HUES48 (cell line): ENCODE measurements around the gene NR2F6.
A peak's percentile ranks its signal among the peaks of the same experiment; 100 is the strongest.

Source experiments
- H3K27ac ChIP-seq: one replicate; pipeline ENCODE4 v1.7.0; 2013; ENCODE audit warnings: low read depth, low read length, inconsistent platforms
- H3K27me3 ChIP-seq: 2 replicates; pipeline ENCODE4 v1.6.1; 2013; ENCODE audit warnings: mild to moderate bottlenecking, low read length; ENCODE audit not compliant: control insufficient read depth, insufficient read depth
- H3K36me3 ChIP-seq: 2 replicates; pipeline ENCODE4 v1.6.1; 2013; ENCODE audit warnings: low read length; ENCODE audit not compliant: control insufficient read depth, insufficient read depth
- H3K4me1 ChIP-seq: 2 replicates; pipeline ENCODE4 v1.6.1; 2013; ENCODE audit warnings: mild to moderate bottlenecking, low read length; ENCODE audit not compliant: control insufficient read depth, insufficient read depth
- H3K4me3 ChIP-seq: 2 replicates; pipeline ENCODE4 v1.5.1; 2013; ENCODE audit warnings: mild to moderate bottlenecking, low read depth, low read length
- H3K9ac ChIP-seq: 2 replicates; pipeline ENCODE4 v1.6.1; 2013; ENCODE audit warnings: mild to moderate bottlenecking, low read depth, low read length, moderate library complexity
- H3K9me3 ChIP-seq: 2 replicates; pipeline ENCODE4 v1.6.1; 2013; ENCODE audit warnings: low read length; ENCODE audit not compliant: control insufficient read depth, insufficient read depth

The NR2F6 gene

DNA sequence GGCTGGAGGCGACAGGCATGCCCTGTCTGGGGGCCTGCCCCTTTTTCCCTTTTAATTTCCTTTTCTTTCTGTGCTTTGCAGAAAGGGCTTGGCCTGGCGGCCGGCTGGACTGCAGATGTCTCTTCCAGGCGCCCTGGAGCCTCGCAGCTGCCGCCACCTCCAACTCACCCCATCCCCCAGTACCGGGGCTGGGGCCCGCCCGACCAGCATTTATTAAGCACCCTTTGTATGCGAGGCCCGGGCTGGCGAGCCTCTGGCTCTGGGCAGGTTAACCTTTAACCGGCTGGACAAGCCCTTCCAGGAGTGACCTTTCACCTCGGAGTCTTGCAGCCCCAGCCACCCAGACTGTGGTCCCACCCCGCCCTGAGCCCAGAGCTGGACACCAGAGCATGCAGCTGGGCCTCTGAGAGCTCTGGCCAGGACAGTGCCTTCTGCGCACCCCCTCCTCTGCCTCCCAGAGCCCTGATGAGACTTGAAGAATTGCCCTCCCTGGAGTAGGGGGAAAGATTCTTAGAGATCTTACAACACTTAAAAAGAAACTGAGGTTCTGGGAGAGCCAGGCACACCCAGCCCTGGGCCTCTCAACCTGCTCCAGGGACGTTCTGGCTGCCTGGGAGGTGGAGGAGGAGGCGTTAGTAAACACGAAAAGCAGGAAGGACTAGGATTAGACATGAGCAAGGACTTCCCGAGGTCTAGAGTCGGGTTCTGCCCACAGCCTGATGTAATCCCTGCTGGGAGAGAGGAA is 1.1 kb upstream of the NR2F6 start:
- Histone ChIP-seq H3K27me3 (no peaks in the 10 kb centered on the region), H3K4me1 (peaks cover 27% of the 10 kb centered on the region), H3K9ac (0 out of 2 replicates have a peak overlapping the region, but pooled peaks have one; percentile 75), H3K4me3 (peak overlapping the region; percentile 71), H3K36me3 (0 out of 2 replicates have a peak, but pooled peaks cover 3% of the 10 kb centered on the region), H3K9me3 (no peaks in the 10 kb centered on the region), H3K27ac (peak overlapping the region; percentile 96)

GRCh38 chr19:17244618-17245534 is 843 bp downstream of the NR2F6 start:
- Histone ChIP-seq H3K4me1 (peaks cover 27% of the 10 kb centered on the region), H3K27me3 (no peaks in the 10 kb centered on the region), H3K9ac (peak overlapping the region; percentile 72; the same call in 1 of the 2 replicates), H3K27ac (peak overlapping the region; percentile 79), H3K36me3 (peaks cover 3% of the 10 kb centered on the region), H3K9me3 (no peaks in the 10 kb centered on the region), H3K4me3 (peak overlapping the region; percentile 93)

DNA sequence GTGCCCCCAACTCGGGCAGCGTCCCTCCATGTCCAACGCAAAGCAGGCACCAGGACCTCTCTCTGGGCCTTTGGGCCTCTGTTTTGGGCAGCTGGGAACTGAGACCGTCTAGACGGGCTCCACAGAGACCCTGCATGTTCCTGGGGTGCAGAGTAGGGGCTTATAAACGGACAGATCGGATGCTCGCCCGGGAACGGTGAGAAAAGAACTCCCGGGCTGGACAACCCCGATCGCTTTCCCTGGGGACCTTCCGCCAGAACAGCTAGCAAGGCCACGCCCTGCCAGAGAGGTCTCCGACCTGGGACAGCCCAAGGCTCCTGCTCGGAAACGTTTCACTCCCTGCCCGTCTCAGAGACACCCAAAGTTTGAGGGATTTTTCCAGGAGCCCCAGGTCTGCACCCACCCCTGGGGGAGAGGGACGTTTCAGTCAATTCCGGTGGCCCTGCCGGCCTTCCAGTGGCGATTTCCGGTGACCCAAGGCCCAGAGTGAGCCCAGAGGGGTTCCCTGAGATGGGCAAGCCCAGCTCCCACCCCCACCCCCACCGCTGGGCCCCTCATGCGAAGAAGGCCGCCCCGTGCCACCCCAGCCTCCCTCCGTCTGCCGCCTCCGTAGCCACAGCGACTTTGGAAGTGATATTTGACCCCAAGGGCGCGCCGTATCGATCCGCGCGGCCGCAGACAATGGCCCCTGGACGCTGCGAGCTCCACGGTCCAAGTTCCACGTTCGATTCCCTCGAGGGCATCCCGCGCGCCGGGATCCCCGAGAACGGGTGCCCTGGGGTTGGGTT is 1.7 kb downstream of the NR2F6 start:
- H3K27me3 ChIP-seq, result no peaks in the 10 kb centered on the region
- peak overlapping the region; percentile 63; the same call in 1 of the 2 replicates for H3K9ac ChIP-seq
- peaks cover 26% of the 10 kb centered on the region for H3K4me1 ChIP-seq
- peak overlapping the region; percentile 93 for H3K4me3 ChIP-seq
- H3K36me3 ChIP-seq, result peaks cover 5% of the 10 kb centered on the region
- no peaks in the 10 kb centered on the region for H3K9me3 ChIP-seq
- peak overlapping the region; percentile 79 for H3K27ac ChIP-seq

DNA sequence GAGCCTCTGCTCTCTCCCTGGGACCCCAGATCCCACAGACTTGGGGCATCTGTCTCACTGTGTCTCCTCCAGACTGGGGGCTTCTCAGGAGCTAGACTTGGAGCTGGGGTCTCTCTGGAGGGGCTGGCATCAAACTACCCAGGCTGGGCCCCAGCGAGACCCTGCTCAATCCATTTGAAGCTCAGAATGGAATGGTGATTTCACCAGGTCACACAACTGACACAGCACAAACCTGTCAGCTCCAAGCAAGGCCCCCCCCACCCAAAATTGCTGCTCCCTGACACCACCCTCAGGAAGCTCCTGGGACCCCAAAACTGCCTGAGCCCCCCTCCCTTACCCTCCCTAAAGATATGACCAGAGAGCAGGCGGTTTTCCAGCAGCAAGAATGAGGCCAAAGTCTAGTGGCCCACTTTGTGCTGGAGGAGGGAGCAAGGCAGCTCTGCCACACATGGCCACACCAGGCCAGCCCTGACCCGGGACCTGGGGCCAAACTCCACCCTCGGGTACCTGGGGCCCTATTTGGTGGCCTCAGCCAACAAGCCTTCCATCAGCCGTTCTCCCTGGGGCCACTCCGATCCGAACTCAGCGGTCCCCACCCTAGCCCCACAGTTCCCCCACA is 2.4 kb downstream of the NR2F6 start:
- H3K36me3 ChIP-seq, result peaks cover 9% of the 10 kb centered on the region
- H3K4me3 ChIP-seq, result peak overlapping the region; percentile 93
- no peak overlapping the region; the same call in 1 of the 2 replicates for H3K9ac ChIP-seq
- no peaks in the 10 kb centered on the region for H3K9me3 ChIP-seq
- peaks cover 19% of the 10 kb centered on the region for H3K4me1 ChIP-seq
- no peaks in the 10 kb centered on the region for H3K27me3 ChIP-seq
- peak overlapping the region; percentile 79 for H3K27ac ChIP-seq

DNA sequence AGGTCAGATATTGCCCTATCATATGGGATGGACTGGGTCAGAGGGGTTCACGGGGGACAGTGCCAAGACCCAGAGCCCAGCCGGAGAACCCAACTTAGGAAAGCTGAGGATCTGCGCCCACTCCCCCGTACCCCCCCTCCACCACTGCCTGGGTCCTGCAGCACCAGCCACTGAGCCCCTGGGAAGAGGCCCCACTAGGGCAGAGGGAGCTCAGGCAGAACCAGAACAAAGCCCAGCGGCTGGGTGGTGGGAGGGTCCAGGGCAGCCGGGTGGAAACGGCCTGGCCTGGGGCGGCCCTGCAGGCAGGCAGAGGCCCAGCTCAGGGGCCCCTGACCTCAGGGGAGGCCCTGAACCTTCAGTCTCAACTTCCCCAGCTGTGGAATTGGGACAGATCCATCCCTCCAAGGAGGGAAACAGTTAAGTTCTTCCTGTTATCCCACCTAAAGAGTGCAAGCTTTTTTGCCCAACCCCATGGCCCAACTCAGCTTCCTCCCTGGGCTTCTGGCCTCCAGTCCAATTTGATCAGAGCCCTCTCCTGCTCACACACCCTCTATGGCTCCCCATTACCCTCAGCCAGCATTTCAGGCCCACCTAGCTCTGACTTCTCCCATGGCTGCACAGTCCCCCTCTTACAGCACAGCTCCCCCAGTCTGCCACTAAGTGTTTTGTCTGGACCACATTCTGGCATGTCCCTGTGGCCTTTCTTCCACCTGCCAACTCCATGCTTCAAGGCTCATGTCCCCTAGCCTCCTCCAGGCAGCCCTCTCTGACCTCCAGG is 3.1 kb downstream of the NR2F6 start:
- Histone ChIP-seq H3K4me3 (no peak overlapping the region), H3K9ac (no peak overlapping the region), H3K27ac (no peak overlapping the region), H3K4me1 (peaks cover 12% of the 10 kb centered on the region), H3K9me3 (no peaks in the 10 kb centered on the region), H3K36me3 (peaks cover 16% of the 10 kb centered on the region), H3K27me3 (no peaks in the 10 kb centered on the region)

GRCh38 chr19:17240826-17241399 is 4.8 kb downstream of the NR2F6 start:
- H3K4me1 ChIP-seq, result peaks cover 8% of the 10 kb centered on the region; the same call in 1 of the 2 replicates
- no peaks in the 10 kb centered on the region for H3K27me3 ChIP-seq
- no peak overlapping the region for H3K4me3 ChIP-seq
- no peaks in the 10 kb centered on the region for H3K9me3 ChIP-seq
- H3K27ac ChIP-seq, result no peak overlapping the region
- H3K36me3 ChIP-seq, result peaks cover 17% of the 10 kb centered on the region
- H3K9ac ChIP-seq, result no peak overlapping the region

GRCh38 chr19:17240062-17240752 is 5.5 kb downstream of the NR2F6 start:
- H3K4me1 ChIP-seq, result peaks cover 8% of the 10 kb centered on the region; the same call in 1 of the 2 replicates

DNA sequence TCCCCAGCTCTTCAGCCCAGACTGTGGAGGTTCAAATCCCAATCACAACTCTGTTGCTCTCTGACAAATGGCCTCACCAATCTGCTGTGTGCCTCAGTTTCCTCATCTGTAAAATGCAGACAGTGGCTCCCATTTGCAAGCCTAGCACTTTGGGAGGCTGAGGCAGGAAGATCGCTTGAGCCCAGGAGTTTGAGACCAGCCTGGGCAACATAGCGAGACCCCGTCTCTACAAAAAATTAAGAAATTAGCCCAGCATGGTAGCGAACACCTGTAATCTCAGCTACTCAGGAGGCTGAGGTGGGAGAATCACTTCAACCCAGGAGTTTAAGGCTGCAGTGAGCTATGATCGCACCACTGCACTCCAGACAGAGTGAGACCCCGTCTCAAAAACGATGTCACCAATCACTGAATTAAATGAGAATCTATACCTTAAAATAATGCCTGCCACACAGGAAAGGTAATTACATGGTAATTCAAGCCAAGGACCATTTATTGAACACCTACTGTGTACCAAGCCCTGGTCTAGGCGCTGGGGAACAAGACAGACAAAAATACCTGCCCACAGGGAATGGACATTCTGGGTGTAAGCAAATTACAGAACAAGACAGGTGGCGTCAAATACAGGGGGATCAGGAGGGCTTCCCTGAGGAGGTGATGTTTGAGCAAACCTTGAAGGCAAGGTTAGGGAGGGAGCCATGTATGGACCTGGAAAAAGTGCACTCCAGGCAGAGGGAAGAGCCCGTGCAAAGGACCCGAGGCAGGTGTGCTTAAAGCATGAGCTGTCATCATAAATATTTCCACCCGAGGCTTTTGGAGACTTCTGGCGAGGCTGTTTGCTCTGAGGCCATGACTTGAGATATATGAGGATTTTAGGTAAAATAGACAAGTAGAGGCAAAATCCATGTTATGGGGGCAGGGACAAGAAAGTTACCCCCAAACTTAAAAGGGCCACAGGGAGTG is 7.7 kb downstream of the NR2F6 start:
- peaks cover 29% of the 10 kb centered on the region for H3K36me3 ChIP-seq
- no peak overlapping the region for H3K27ac ChIP-seq

More at GRCh38 chr19:17240062-17240752, 5.5 kb downstream of the NR2F6 start:
- no peak overlapping the region for H3K9ac ChIP-seq
- no peaks in the 10 kb centered on the region for H3K9me3 ChIP-seq
- peaks cover 17% of the 10 kb centered on the region for H3K36me3 ChIP-seq
- H3K4me3 ChIP-seq, result no peak overlapping the region
- H3K27ac ChIP-seq, result no peak overlapping the region
- H3K27me3 ChIP-seq, result no peaks in the 10 kb centered on the region

More for the DNA sequence above, 7.7 kb downstream of the NR2F6 start:
- Histone ChIP-seq H3K9me3 (no peaks in the 10 kb centered on the region), H3K4me3 (no peak overlapping the region), H3K9ac (no peak overlapping the region), H3K27me3 (no peaks in the 10 kb centered on the region), H3K4me1 (peaks cover 13% of the 10 kb centered on the region; the same call in 1 of the 2 replicates)
